SU-DHL-6 (cell line): Measurements from ENCODE around the gene PLXND1.

Source experiments
- EZH2phosphoT487 ChIP-seq: fragments of 200-600 bp; sonication (generic), shearing (Covaris generic); conservative IDR thresholded peaks from 2 replicates; pipeline ENCODE4 v1.6.1; 2018; ENCODE audit warnings: mild to moderate bottlenecking, antibody characterized with exemption, low read length, moderate library complexity, mixed read lengths
- TF ChIP-seq, protein P1 (sequence below): fragments of 200-600 bp; sonication (generic); IDR thresholded peaks from one replicate; pipeline ENCODE4 v1.5.1; 2017; ENCODE audit warnings: antibody characterized with exemption, mild to moderate bottlenecking, low read length, moderate library complexity; ENCODE audit not compliant: insufficient read depth, poor library complexity, severe bottlenecking

- TF ChIP-seq, protein P1, sequence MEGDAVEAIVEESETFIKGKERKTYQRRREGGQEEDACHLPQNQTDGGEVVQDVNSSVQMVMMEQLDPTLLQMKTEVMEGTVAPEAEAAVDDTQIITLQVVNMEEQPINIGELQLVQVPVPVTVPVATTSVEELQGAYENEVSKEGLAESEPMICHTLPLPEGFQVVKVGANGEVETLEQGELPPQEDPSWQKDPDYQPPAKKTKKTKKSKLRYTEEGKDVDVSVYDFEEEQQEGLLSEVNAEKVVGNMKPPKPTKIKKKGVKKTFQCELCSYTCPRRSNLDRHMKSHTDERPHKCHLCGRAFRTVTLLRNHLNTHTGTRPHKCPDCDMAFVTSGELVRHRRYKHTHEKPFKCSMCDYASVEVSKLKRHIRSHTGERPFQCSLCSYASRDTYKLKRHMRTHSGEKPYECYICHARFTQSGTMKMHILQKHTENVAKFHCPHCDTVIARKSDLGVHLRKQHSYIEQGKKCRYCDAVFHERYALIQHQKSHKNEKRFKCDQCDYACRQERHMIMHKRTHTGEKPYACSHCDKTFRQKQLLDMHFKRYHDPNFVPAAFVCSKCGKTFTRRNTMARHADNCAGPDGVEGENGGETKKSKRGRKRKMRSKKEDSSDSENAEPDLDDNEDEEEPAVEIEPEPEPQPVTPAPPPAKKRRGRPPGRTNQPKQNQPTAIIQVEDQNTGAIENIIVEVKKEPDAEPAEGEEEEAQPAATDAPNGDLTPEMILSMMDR, result no peak
- TF ChIP-seq EZH2phosphoT487, result no peak
Observed at GRCh38 chr3:129644836-129645235, 38.4 kb upstream of the PLXND1 start.
